NCI-H446 (cell line): Measurements from ENCODE around the gene RECQL5.

Experiments
- DNase-seq, 2 experiments: peaks; one replicate each; lab custom pipeline; 2025; lab: John Stamatoyannopoulos, UW

Gene RECQL5

GRCh38 chr17:75633486-75634375 is 33.2 kb downstream of the RECQL5 start:
- peak; percentile 65 to 84 for DNase-seq

- peak; percentile 25 to 76 for DNase-seq
Observed at GRCh38 chr17:75632863-75633485, 34.0 kb downstream of the RECQL5 start, which contains the start of gene SMIM5. TSS of gene SMIM5 (plus strand) at chr17:75633434. CDS start at chr17:75640202, 6,768 bp downstream.

- DNase-seq, result no peak
Observed at GRCh38 chr17:75632428-75632827, 34.5 kb downstream of the RECQL5 start.

GRCh38 chr17:75631353-75631752 is 35.6 kb downstream of the RECQL5 start:
- no peak for DNase-seq

GRCh38 chr17:75630071-75630917 is 36.7 kb downstream of the RECQL5 start:
- DNase-seq, result no peak

- no peak for DNase-seq
Observed at GRCh38 chr17:75629157-75629556, 37.8 kb downstream of the RECQL5 start.

GRCh38 chr17:75628425-75628824 is 38.5 kb downstream of the RECQL5 start:
- DNase-seq, result no peak

GRCh38 chr17:75627094-75627493 is 39.9 kb downstream of the RECQL5 start:
- no peak for DNase-seq

- DNase-seq, result no peak
Observed at GRCh38 chr17:75626496-75627038, 40.4 kb downstream of the RECQL5 start.

- DNase-seq, result no peak
Observed at GRCh38 chr17:75625813-75626486, 41.0 kb downstream of the RECQL5 start.

- DNase-seq, result no peak
Observed at GRCh38 chr17:75624714-75625345, 42.1 kb downstream of the RECQL5 start.

GRCh38 chr17:75624021-75624420 is 42.9 kb downstream of the RECQL5 start:
- no peak for DNase-seq

GRCh38 chr17:75623386-75623785 is 43.6 kb downstream of the RECQL5 start:
- DNase-seq, result no peak

- no peak for DNase-seq
Observed at GRCh38 chr17:75622771-75623273, 44.1 kb downstream of the RECQL5 start.

- DNase-seq, result no peak
Observed at GRCh38 chr17:75622076-75622475, 44.9 kb downstream of the RECQL5 start.

GRCh38 chr17:75621489-75621888 is 45.5 kb downstream of the RECQL5 start:
- DNase-seq, result no peak

GRCh38 chr17:75619506-75620431 is 47.2 kb downstream of the RECQL5 start:
- peak in 1 of 2 experiments; percentile 25 for DNase-seq

- no peak for DNase-seq
Observed at GRCh38 chr17:75617675-75618074, 49.3 kb downstream of the RECQL5 start.

- no peak for DNase-seq
Observed at GRCh38 chr17:75617218-75617617, 49.7 kb downstream of the RECQL5 start.
